Stimulated activated CD4-positive, alpha-beta T cell treated with anti-CD3 and anti-CD28 coated beads, Interleukin-1b, Interleukin-23, amount 100 ng/mL, for 4 hours (primary cell): Measurements from ENCODE around the gene UNK.

Experiments used
- DNase-seq, 2 donors: peaks; one replicate each; pipeline ENCODE4 v3.0.0-alpha.2; 2020; ENCODE audit warnings: low read depth in 2 of 2

The UNK gene

DNA sequence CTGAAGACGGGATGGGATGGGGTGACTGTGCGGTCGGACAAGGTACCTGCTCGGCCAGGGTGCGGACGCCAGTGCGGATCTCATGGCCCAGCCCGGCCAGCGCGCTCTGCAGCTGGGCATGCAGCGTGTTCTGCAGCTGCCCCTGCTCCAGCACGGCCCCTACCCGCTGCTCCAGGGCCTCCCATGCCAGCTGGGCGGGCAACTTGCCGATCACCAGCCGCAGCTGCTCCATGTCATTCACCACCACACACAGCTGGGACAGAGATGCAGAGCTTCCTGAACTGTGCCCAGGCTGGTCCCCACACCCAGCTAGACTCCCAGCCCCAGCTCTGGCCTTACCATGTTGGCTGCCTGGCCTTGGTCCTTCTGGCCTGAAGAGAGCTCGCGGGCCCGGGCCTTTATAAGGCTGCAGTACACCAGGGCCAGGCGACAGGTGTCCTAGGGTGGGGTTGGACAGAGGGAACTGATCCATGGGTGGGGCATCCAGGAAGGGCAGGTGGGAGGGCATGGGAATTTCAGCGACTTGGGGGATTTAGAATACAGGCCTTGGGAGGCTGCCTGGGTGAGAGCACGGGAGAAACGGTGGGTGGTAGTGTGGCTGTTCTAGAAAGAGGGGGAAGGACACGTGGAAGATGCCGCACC lies 49.8 kb downstream of the UNK start:
- DNase-seq: no peak

- no peak for DNase-seq
Measured at GRCh38 chr17:75834928-75835653, 50.5 kb downstream of the UNK start.

DNA sequence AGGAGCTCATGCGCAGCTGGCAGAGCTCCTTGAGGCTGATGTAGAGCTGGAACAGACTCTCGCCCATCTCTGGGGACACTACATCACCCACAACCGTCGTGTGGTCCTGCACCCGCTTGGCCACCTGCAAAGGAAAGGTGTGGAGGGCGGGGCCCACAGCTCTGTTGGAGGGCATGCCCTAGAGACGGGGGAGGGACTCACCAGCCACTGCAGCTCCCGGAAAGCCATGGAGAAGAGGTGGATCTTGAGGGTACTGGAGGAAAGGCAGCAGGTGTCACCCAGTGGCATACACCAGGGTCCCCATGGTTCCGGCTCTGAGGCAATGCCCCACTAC lies 51.0 kb downstream of the UNK start:
- DNase-seq: no peak

- DNase-seq: no peak
Measured at GRCh38 chr17:75836605-75837004, 52.0 kb downstream of the UNK start.

- DNase-seq: no peak
Measured at GRCh38 chr17:75837899-75838298, 53.3 kb downstream of the UNK start.

- no peak for DNase-seq
Measured at GRCh38 chr17:75838410-75838809, 53.8 kb downstream of the UNK start.

DNA sequence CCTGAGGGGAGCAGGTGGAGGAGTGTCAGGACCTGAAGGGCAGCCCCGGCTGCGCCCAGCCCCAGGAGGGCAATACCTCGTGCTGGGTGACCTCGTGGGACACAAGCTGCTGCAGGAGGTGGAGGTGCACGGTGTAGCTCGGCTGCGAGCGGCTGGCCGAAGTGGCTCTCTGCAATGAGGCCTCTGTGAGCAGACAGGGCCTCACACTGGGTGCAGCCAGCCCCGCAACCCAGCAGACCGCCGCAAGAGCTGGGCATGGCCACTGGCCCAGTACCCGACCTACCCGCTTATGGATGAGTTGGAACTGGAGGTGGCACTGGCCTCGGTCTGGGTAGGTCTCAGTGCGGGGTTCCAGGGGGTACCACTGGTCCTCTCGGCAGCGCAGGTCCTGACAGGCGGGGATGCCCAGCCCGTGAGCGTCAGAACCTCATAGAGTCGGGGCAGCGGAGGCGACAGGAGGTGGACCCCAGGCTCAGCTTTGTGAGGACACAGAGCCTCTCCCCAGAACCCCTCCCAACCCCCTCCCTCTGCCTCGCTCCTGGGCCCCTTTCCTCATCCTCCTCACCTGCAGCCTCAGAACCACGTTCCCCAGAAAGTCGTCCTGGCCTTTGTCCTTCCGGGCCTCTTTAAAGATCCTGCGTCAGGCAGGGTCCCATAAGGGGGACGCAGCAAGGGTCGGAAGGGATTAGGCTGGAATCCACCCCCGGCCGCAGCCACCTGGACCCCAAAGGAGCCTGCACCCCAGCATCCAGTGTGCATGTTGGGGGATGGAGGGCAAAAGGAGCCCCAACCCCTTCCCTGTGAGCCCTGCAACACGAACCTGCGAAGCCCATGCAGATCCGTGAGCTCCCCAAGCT lies 55.6 kb downstream of the UNK start:
- DNase-seq: no peak

- DNase-seq: no peak
Measured at GRCh38 chr17:75840799-75841164, 56.2 kb downstream of the UNK start.

- DNase-seq: no peak
Measured at GRCh38 chr17:75842411-75842810, 57.8 kb downstream of the UNK start.

- no peak for DNase-seq
Measured at GRCh38 chr17:75842963-75843576, 58.5 kb downstream of the UNK start.

DNA sequence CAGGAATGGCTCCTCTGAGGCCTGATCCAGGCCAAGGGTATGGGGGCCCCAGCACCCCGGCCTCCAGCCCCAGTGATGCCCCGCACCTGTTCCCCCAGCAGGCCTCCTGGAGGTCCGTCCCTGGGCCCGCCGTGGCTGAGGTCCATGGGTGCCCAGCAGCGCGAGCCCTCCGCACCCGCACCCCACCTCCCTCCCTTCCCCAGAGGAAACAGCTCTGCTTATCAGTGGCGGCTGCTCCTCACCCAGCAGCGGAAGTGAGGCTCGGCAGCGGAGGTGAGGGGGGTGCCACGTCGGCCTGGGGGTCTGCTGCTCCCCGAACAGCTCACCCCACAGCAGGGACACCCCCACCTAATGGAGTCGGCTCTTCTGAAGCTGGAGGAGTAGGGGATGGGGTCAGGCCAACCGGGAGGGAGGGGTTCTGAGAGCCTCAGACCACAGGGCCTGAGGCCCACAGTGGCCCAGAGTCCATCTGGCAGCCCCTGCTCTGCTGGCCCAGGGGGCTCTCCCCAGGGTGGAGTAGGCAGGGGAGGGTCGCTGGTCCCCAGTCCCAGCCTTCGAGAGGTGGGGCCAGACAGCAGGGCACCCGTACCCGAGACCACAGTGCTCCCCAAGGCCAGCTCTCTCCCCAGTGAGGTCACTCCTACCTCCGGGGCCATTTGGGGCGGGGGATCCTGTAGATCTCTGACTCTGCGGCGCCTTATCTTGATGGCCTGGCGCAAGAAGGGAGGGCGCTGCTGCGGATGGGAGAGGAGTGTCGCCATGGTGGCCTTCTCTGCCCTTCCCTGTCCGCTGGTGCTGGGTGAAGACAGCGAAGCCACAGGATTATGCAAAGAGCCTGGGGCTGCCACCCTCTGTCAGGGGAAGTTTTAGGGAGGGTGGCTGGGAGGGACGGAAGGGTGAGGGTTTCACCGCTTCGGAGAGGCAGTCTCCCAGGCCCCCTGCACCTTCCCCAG lies 59.2 kb downstream of the UNK start, which contains the start of gene UNC13D:
Gene UNC13D, minus strand, starts transcription at position 828 of the 953 bp plus-strand sequence. Its CDS starts 67 bp downstream, at position 761.
- peak; percentile 41 to 51 for DNase-seq

DNA sequence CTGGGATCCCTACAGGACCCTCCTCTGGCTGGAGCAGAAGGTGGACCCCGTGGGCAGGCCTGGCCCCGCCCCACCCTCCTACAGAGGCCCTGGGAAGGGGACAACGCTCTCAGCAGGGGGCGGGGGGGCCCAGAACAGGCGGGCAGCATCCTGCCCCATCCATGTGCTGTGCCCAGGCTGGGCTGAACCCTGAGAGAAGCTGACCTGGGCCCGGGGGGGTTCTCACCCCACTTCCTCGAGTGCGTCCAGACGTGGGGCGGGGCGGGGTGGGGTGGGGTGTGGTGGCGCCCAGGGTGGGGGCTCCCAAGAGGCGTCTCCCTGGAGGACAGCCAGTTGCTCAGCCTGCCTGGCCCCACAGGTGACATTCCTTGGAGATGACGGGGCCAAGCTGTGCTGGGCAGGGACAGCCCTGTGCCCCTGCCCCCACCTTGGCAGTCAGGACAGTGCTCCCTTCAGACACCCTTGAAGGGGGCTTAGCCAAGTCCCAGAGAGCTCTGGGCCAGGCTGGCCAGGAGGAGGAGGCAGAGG lies 60.0 kb downstream of the UNK start:
- no peak for DNase-seq

DNA sequence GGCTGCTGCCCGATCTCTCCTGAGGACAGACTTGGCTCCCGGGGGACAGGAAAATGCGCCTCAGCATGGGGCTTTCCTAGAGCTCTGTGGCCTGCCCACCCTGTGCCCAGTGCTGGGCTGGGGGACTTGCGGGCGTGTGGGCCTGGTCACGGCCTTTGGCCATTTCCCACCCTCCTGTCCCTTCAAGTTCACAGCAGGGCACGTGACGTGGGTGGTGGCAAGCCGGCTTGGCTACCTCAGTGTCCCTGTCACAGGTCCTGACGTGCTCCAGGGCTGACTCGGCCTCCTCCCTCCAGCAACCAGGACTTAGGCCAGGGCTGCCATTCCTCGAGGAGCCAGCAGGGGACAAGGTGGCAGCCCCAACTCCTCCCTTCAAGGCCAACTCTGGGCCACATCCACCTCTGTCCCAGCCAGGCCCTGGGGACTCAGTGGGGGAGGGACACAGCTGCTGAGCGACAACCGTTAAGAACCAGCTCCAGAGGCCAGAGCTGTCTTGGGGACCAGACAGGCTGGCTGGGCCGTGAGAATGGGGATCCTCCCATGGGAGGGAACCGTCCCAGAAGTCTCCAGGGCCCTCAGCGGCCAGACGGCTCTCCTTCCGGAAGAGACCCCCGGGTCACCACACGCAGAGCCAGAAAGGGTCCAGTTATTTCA lies 60.6 kb downstream of the UNK start:
- DNase-seq: peak; percentile 39 to 57

DNA sequence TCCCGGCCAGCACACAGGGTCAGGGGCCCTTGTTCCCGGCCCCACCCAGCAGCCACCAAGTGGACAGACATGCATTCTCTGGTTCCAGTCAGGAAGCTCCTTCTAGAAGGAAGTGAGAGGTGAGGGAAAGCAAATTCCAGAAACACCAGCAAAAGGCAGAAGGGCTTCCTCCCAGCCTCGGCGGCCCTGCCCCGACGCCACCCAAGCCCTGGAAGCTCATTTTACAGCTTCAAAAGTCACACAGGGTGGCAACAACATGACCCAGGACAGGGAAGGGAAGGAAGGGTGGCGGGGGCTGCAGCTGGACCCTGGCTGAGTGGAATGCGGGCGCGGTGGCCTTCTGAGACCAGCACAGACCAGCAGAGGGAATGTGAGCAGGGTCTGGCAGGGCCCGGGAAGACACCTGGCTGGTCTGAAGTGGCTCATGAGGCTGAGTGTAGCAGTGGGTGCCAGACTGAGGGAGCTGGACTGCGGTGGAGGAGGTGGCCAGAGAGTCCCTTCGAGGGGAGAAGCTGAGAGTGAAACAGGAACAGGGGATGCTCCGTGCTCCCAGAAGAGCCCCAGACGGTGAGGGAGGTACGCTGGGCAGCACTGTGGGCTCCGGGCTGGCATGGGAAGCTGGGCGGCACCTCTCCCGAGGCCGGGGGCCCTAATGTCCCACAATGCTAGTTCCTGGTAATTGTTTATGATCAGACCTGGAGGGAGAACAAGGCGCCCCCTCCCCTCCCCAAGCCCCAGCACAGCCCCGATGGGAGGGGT lies 61.5 kb downstream of the UNK start:
- DNase-seq: no peak

DNA sequence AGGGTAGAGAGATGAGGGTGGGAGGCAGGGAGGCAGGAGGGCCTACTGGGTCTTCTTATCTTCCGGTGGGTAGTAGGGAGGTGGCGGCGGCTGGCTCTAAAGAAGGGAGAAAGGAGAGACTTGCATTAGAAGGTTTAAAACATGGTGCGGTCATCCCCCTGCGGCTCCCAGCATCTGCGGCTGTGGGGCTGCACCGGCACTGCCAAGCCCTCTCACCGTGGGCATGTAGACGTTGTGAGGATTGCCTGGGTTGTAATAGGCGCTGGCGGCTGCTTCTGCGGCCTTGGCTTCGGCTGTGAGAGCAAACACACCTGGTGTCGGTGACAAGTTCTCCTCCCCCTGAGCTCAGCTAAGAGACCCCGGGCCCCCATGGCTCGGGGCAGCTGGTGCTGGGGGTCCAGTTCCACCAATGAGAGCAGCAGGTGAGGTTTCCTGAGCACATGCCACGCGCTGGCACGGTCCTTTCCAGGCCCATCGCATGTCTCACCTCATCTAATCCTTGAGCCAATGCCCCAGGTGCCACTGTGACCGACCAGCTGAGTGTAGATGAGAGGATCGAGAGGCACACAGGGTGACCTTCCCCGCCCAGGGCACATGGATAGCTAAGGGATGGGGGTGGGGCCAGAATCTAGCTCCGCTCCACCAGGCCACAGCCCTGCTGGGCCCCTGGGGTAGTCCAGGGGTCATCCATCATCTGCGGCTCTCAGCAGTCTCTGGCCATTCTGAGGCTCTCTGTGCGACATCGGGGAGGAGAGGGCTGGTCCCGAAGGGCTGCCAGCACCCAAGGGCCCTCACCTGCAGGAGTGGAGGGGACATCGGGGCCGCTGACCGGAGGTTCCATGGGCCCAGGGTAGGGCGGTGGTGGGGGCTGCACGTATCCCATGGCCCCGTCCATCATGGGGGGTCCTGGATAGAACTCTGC lies 62.3 kb downstream of the UNK start:
- DNase-seq: no peak

DNA sequence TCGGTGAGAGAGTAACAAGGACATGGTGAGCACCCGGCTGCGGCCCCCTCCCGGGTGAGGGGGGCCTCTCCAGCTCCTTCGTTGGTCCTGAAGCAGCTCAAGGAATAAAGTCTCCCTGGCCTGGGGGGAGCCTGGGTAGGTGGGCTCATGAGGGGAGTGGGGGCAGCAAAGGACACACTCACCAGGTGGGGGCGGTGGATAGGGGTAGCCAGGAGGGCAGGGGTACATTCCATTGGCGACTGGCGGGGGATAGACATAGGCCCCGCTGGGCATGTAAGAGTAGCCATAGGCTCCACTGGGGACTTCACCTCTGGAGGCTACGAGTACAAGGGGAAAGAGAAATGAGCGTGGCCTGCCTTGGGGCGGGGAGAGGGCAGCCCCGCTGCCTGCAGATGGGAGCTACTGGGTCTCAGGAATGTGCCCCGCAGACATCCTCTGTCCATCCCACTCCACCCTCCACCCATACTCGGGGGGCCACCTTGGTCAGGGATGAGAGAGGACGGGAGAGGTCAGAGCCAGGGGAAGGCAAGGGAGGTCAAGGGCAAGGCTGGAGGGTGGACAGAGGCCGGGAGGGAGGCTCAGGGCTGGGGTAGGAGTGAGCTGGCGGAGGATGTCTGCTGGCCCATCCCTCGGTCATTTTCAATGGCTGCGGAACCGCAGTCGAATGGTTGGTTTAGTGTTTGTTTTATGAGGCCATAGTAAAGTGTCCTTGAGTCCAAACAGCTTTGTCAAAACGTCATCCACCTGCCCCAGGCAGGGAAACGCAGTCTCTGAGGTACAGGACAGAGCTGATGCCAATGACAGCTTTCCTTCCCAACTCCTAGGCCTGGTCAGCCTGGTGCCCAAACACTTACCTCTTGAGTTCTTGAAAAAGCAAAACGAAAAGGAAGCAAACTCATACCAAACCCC lies 63.3 kb downstream of the UNK start:
- DNase-seq: no peak

DNA sequence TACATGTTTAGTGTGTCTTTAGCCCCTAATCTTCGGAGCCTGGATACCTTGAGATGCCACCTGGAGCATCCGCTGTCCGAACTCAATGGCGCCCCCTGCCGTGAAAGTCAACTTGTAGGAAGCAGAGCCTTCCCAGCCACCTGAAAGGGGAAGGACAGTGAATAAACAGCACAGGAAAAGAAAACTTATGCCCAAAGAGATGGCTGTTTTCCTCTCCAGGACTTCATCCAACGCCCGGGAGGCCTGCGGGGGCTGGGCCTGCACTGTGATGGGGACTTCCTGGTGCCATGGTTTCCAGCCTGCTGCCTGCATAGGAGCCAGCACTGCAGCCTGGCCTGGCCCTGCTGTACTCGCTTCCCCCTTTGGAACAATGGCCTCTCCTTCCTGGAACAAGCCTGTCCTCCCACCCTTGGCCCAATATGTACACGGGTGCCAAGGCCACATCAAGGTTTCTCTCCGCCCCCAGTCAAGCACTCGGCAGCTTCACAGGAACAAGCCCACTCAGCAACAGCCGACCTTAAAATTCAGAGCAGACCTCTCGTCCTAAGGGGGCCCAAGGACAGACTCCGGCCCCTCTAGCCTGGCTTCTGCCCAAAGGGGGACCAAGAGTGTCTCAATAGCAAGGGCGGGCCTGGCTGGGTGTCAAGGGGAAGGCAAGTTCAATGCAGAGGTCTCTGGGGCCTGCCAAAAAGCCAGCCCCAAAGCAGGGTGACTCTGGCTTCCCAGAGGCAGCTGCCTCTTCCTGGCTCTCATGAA lies 64.1 kb downstream of the UNK start:
- peak; percentile 80 to 88 for DNase-seq
